Endothelial cell of umbilical vein (primary cell): Measurements from ENCODE around the gene SPDYE3. TPM values are rescaled to one million over a fixed set of nuclear protein-coding genes. Genes with fewer than 3 reads are reported as not detected.
"Not testable (repeated sequence)": the region's sequence is repeated elsewhere in the genome, so short reads cannot be mapped to it uniquely, and the experiment has no call there.

ENCODE experiments used
- BruUV-seq: library from RNA; stranded (reverse); fragments of 400-500 nt; replicated peaks from 2 replicates; lab custom pipeline; 2021; lab: Mats Ljungman, UMichigan
- CTCF ChIA-PET: fragments of 300-600, 350-600 bp; sonication (Branson Sonifier 250); formaldehyde crosslinking; loops from one replicate; lab custom pipeline; 2021; ENCODE audit warnings: antibody characterized with exemption, inconsistent platforms; lab: Charles Lee
- POLR2A ChIA-PET: fragments of 300-600, 350-600 bp; sonication (Branson Sonifier 250); formaldehyde crosslinking; loops from one replicate; lab custom pipeline; 2021; ENCODE audit warnings: antibody characterized with exemption, inconsistent platforms; lab: Charles Lee
- DNase-seq: peaks from one replicate; pipeline ENCODE4 v3.0.0-alpha.2; 2011; ENCODE audit warnings: low read depth, low spot score
- FAIRE-seq: peaks from 2 replicates; lab custom pipeline; 2011; peaks lifted over from hg19 to GRCh38; lab: Jason Lieb, UNC
- H2AFZ ChIP-seq: 2 replicates; pipeline ENCODE4 v1.6.0; 2012; ENCODE audit warnings: low read depth, low read length, control low read depth, inconsistent platforms
- H3K27ac ChIP-seq: 2 replicates; pipeline ENCODE4 v1.5.1; 2011; ENCODE audit warnings: low read depth, mild to moderate bottlenecking, control low read depth, low read length, moderate library complexity; ENCODE audit not compliant: insufficient read depth
- H3K27me3 ChIP-seq, 2 experiments: 2 replicates each; pipeline versions ENCODE4 v1.6.0 to v1.6.1; 2011; ENCODE audit warnings: low read length in 2 of 2, mixed read lengths in 1 of 2; ENCODE audit not compliant: control insufficient read depth in 2 of 2, insufficient read depth in 2 of 2
- H3K36me3 ChIP-seq, 2 experiments: 2 replicates in 1 of 2; 3 replicates in 1 of 2; pipeline ENCODE4 v1.5.1; 2011; ENCODE audit warnings: low read length in 2 of 2, mild to moderate bottlenecking in 1 of 2, moderate library complexity in 1 of 2; ENCODE audit not compliant: control insufficient read depth in 2 of 2, insufficient read depth in 2 of 2; ENCODE audit errors: extremely low read depth in 1 of 2
- H3K4me1 ChIP-seq: 3 replicates; pipeline ENCODE4 v1.5.1; 2011; ENCODE audit warnings: mild to moderate bottlenecking, low read length; ENCODE audit not compliant: control insufficient read depth, insufficient read depth; ENCODE audit errors: extremely low read depth
- H3K4me2 ChIP-seq: 2 replicates; pipeline ENCODE4 v1.6.1; 2011; ENCODE audit warnings: low read length, control low read depth, mixed read lengths; ENCODE audit not compliant: insufficient read depth
- H3K4me3 ChIP-seq, 3 experiments: fragments of 200-600 bp in 1 of 3; sonication (generic), shearing (Covaris generic) in 1 of 3; replicated peaks in 1 of 3; 2 replicates each; pipeline ENCODE4 v1.5.1; 2011 to 2016; ENCODE audit warnings: control low read depth in 3 of 3, low read length in 3 of 3, mild to moderate bottlenecking in 2 of 3, inconsistent platforms in 1 of 3, low read depth in 1 of 3, moderate library complexity in 1 of 3; ENCODE audit not compliant: insufficient read depth in 1 of 3
- H3K79me2 ChIP-seq: 2 replicates; pipeline ENCODE4 v1.6.0; 2012; ENCODE audit warnings: low read length, inconsistent platforms; ENCODE audit not compliant: control insufficient read depth, insufficient read depth
- H3K9ac ChIP-seq: replicated peaks from 2 replicates; pipeline ENCODE3; 2011; ENCODE audit warnings: low read length, control low read depth; ENCODE audit not compliant: insufficient read depth; ENCODE audit errors: extremely low read depth
- H3K9me1 ChIP-seq: replicated peaks from 3 replicates; pipeline ENCODE4 v1.6.0; 2011; ENCODE audit warnings: mild to moderate bottlenecking, low read length; ENCODE audit not compliant: control insufficient read depth, insufficient read depth; ENCODE audit errors: extremely low read depth
- H3K9me3 ChIP-seq: replicated peaks from 2 replicates; pipeline ENCODE4 v1.5.1; 2012; ENCODE audit warnings: low read length, inconsistent platforms; ENCODE audit not compliant: control insufficient read depth, insufficient read depth
- H4K20me1 ChIP-seq: replicated peaks from 2 replicates; pipeline ENCODE3; 2011; ENCODE audit warnings: mild to moderate bottlenecking, low read length; ENCODE audit not compliant: control insufficient read depth, insufficient read depth; ENCODE audit errors: extremely low read depth
- dilution Hi-C: fragments of 300-500 bp; cut with MboI; formaldehyde crosslinking; loops from one replicate; pipeline ENCODE4 v1.15.0; 2019; ENCODE audit warnings: low sequenced_read_pairs; ENCODE audit not compliant: extremely low pct_ligation_motif_present
- intact Hi-C: fragments of 100-400 bp; cut with micrococcal nuclease; formaldehyde crosslinking; loops from one replicate; pipeline ENCODE4 v1.10.0; 2022
- polyA plus RNA-seq, 4 experiments: library from polyadenylated mRNA; depleted of rRNA in 3 of 4; stranded (reverse) in 3 of 4; unstranded in 1 of 4; fragments of >200 nt; gene quantifications; 2 replicates each; pipeline versions ENCODE4 v1.2.1 to v1.2.3, GENCODE V29; 2011 to 2012; ENCODE audit warnings: missing spikeins in 1 of 4
- total RNA-seq: library from RNA; stranded (reverse); gene quantifications from 2 replicates; pipeline ENCODE4 v1.2.3, GENCODE V29; 2021

Gene SPDYE3
- total and polyA plus RNA-seq, 2 donors (not counting 3 experiments of a cell fraction or from before 2014, with no cell fraction given): not detected

DNA sequence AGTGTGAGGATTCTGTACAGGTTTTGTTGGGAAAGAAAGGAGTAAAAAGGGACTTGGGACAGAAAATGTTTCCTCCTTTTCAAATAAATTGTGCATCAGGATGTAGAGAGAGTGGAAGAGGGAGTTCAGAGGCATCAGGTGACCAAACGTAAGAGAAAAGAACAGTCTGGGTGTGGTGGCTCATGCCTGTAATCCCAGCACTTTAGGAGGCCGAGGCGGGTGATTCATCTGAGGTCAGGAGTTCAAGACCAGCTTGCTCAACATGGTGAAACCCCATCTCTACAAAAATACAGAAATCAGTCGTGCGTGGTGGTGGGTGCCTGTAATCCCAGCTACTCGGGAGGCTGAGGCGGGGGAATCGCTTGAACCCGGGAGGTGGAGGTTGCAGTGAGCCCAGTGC is 12.2 kb upstream of the SPDYE3 start:
- H3K4me2 ChIP-seq, CTCF ChIA-PET, H3K79me2 ChIP-seq, H2AFZ ChIP-seq, DNase-seq, dilution Hi-C loops, H4K20me1 ChIP-seq, intact Hi-C loops, BruUV-seq, FAIRE-seq, H3K9me1 ChIP-seq, H3K27me3 ChIP-seq, H3K9ac ChIP-seq, POLR2A ChIA-PET, H3K36me3 ChIP-seq, H3K27ac ChIP-seq, H3K4me3 ChIP-seq, H3K9me3 ChIP-seq, H3K4me1 ChIP-seq: not testable (repeated sequence)

DNA sequence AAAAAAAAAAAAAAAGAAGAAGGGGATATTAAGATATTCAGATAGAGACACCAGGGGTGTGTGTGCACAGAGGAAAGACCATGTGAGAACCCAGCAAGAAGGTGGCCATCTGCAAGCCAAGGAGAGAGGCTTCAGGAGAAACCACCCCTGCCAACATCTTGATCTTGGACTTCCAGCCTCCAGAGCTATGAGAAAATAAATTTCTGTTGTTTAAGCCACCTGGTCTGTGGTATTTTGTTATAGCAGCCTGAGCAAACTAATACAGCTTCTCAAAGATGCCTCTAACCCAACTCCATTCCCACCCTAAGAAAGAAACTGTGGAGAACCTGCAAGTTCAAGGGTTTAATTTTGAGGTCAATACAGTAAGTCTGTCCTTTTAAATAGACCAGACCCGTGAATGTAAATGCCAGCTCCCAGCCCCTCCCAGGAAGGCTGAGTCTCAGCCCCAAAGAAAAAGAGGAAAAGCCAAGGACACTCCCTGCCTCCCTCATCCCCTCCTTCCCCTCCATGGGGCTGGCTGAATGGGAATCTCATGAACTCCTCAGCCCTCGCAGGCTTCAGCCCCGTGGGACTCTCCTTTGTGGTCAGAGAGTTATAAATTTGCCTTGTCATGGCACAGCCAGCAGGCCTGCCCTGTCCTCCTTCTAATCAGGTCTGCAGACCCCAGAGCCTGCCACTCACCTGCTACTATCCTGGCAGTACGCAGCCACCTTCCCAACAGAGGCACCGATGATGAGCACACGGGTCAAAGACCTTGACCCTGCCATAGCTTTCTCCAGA is 9.5 kb upstream of the SPDYE3 start:
- H3K27ac ChIP-seq, H3K9ac ChIP-seq, H3K4me2 ChIP-seq, H3K27me3 ChIP-seq, CTCF ChIA-PET, H4K20me1 ChIP-seq, FAIRE-seq, H3K4me1 ChIP-seq, H3K9me1 ChIP-seq, H3K79me2 ChIP-seq, H3K36me3 ChIP-seq, DNase-seq, POLR2A ChIA-PET, H3K4me3 ChIP-seq, BruUV-seq, H2AFZ ChIP-seq, intact Hi-C loops, dilution Hi-C loops, H3K9me3 ChIP-seq: not testable (repeated sequence)

DNA sequence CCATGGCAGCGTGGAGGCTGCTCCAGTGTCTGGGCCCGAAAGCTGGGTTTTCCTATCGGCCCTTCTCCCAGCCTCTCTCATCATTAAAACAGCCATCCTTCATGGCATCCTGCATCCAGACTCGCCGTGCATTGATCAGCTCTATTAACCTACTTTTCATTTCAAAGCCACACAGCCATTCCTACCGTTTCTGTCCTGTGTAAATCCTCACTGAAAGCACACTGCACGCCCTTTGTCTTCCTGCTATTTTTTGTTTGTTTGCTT is 8.9 kb upstream of the SPDYE3 start:
- BruUV-seq, dilution Hi-C loops, H3K9me3 ChIP-seq, H3K4me2 ChIP-seq, H3K79me2 ChIP-seq, POLR2A ChIA-PET, intact Hi-C loops, H4K20me1 ChIP-seq, H3K4me1 ChIP-seq, H3K27ac ChIP-seq, FAIRE-seq, H3K9me1 ChIP-seq, H3K9ac ChIP-seq, H3K4me3 ChIP-seq, DNase-seq, H3K27me3 ChIP-seq, CTCF ChIA-PET, H2AFZ ChIP-seq, H3K36me3 ChIP-seq: not testable (repeated sequence)

DNA sequence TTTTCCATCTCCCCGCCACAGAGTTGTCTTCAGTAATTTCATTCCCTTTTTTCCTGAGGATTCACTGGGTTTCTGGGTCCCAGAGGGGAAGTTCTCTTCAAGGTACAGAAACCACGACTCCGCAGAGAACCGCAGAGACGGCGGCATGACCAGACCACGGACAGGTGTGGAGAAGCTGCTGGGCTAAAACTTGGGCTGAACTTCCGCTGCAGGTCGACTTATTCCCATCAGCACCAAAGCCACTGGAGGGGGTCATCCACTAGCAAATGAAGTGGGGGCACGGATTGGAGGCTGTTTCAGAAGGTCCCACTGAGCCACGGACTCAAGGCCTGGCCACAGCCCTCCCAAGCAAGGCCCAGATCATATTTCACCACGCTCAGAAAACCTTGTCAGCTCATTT is 3.0 kb upstream of the SPDYE3 start:
- dilution Hi-C loops, H2AFZ ChIP-seq, H3K36me3 ChIP-seq, H3K27me3 ChIP-seq, H3K4me1 ChIP-seq, CTCF ChIA-PET, H4K20me1 ChIP-seq, intact Hi-C loops, H3K27ac ChIP-seq, FAIRE-seq, H3K9me1 ChIP-seq, POLR2A ChIA-PET, DNase-seq, BruUV-seq, H3K9ac ChIP-seq, H3K9me3 ChIP-seq, H3K4me3 ChIP-seq, H3K4me2 ChIP-seq, H3K79me2 ChIP-seq: not testable (repeated sequence)
